NCI-H1417 (cell line): ENCODE results near the gene SORCS2.

Experiments used
- DNase-seq, 3 experiments: peaks; one replicate each; lab custom pipeline; 2025; lab: John Stamatoyannopoulos, UW

SORCS2 gene

DNA sequence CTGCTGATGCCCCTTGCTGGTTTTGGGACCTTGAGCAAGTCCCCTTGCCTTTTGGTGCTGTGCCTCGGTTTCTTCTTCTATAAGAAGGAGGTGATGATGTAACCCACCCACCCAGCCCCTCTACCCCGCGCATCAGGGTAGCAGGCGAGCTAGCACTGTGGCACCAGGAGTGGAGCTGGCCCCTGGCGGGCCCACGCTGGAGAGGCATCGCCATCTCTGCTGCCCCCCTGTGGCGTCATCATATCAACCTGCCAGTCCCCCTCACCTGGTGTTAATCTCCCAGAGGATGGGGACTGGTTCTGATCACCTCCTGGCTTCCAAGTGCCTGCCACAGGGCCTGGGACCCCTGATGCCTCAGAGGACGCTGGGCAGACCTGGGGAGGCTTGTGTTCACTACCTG lies 6.3 kb upstream of the SORCS2 start:
- peak; percentile 14 to 22 (median 19) for DNase-seq

DNA sequence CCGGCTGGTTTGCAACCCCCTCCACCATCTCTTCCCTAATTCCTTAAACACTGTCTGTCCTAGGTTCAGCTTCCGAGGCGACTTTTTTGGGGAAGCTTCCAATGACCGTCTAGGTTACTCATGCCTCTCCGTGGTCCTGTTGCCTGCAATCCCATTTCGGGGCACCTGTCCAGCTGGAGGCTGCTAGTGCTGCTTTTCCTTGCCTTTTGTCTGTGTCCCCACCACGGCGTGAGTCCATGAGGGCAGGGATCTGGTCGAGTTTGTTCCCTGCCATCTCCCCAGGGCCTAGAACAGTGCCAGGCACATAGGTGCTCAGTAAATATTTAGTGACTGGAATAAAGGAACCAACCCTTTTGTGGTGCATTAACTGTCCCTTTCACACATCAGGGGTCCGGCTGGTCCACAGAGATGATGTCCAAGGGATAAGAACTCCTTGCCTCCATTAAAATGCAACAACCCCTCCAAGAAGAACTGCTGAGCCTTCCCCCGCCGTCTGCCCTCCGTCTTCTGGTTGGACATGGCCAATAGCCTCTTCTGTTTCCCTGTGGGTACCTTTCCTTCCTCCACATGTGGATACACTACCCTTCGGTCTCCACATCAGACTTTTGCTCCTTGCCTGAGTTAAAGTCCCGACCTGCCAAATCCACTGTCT lies 5.7 kb upstream of the SORCS2 start:
- no peak for DNase-seq

DNA sequence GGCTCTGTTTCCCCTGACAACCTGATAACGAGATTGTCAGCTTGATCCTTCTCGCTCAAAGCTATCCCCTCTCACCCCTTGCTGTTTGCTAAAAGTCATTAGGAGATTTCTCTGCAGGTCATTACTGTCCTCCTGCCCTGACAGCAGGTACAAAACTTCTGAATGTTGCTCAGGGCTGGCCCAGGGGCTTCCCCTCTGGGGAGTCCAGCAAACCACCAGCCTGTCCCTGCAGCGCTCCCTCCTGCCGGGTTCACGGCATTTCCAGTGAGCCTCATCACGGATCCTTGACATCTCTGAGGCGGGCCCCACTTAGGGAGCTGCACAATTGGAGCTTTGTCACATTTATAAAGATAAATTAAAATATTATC lies 5.2 kb upstream of the SORCS2 start:
- no peak for DNase-seq

- no peak for DNase-seq
These were observed 4.6 kb upstream of the SORCS2 start for GRCh38 chr4:7187691-7188090.

DNA sequence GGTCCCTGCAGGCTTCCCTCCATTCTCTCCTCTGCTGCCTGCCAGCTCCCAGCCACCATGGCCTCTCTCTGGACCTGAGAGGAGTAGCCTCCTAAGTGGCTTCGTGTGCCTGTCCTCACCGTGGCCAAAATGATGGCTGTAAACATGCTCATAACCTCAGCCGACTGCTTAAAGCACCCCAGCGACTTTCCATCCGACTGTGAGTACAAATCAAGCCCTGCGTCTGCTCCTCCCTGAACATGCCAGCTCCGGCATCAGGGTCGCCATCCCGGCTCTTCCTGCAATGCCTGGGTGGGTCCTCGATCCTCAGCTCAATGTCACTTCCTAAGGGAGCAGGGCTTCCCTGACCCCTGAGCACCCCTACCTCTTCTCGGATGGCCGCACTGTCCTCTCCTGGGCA lies 3.3 kb upstream of the SORCS2 start:
- DNase-seq, result no peak

GRCh38 chr4:7189475-7190277 lies 2.7 kb upstream of the SORCS2 start:
- DNase-seq, result peak; percentile 16 to 61 (median 36)

DNA sequence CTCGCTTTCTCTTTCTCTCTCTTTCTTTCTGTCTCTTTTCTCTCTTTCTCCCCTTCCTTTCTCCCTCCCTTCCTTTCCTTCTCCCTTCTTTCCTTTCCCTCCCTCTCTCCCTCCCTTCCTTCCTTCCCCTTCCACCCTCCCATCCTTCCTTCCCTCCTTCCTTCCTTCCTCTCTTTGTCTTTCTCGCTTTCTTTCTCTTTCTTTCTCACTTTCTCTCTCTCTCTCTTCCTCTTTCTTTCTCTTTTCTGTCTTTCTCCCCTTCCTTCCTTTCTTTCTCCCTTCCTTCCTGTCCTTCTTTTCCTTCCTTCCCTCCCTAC lies 2.1 kb upstream of the SORCS2 start:
- no peak for DNase-seq

DNA sequence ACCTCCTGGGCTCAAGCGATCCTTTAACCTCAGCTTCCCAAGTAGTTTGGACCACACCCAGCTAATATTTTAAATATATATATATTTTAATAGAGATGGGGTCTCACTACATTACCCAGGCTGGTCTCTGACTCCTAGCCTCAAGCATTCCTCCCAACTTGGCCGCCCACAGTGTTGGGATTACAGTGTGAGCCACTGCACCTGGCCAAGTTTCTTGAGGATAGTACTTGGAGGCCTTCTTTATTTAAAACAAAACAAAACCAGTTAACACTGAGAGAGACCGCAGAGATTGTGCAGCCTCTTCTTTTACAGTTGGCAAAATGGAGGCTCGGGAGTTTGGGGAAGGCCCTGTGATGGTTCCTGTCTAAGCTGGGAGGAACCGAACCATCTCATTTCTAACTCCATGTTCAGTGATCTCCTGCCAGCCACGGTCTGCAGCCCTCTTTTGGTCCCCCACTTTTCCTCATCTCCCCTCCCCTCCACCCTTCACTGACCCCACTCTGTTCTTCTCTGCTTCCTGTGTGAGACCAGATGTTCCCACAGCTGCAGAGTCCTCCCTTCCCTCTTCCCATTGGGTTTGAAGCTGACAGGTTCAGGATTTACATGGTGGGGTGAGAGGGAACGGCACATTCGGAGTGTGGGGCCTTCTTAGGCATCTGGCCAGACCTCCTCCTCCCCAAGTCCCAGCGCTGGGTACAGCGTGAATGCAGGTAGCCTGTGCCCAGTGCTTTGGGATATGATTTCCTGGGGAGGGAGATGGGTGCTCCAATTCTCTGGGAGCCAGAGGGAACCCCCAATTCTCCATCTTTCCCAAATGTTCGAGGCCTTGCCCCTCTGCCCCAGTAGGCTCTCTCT lies 1.4 kb upstream of the SORCS2 start:
- DNase-seq, result no peak

- no peak for DNase-seq
These were observed 639 bp upstream of the SORCS2 start for GRCh38 chr4:7191546-7192251.

GRCh38 chr4:7193030-7193958 lies 956 bp downstream of the SORCS2 start:
- DNase-seq, result peak; percentile 54 to 62 (median 60)

GRCh38 chr4:7194251-7195140 lies 2.2 kb downstream of the SORCS2 start:
- DNase-seq, result peak; percentile 12 to 87 (median 41)

DNA sequence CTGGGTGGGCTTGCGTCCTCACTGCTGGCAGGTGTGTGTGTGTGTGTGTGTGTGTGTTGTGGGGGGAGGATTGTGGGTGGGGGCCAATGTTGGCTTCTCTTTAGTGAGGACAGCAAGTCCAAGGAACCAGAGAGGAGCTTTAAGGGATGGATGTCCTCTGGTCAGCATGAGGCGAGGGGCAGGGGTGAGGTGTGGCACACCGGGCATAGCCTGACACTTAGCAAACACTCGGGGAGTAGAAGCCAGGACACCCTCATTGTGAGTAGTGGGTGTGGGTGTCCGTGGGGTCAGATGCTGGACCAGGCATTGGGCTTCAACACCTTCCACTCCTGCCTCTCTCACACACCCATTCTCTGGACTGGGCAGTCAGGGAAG lies 2.8 kb downstream of the SORCS2 start:
- DNase-seq, result no peak

DNA sequence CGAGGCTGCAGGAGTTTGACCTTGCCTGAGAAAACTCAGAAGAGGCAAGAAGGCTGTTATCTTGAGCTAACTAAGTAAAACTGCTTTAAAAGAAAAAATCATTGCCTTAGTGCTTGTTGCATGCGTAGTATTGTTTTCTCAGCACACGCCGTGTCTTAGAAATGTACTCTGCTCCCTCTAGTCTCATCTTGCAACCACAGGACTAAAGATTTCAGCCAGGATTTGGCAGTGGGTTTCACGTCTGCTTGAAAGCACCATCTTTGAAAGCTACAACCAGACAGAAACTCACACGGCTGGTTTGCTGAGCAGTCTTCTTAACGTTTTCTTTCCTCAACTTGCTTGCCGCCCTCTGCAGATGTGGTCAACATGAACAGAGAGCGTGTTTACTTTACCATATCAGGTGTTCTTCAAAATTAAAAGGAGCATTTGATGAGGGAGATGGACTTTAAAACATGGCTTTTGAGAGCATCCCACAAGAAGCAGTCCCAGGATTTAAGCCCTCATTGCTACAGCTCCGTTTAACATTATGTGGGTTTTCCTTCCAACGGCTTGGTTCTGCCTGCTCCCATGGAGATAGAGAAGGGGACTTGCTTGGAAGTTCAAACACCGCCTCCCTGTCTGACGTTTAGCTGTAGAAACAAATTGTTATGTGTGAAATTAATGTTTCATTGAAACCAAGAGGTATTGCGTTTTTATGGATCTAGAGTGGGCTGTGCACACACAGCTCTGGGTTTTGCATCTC lies 3.4 kb downstream of the SORCS2 start:
- peak in 2 of 3 experiments; percentile 38 to 67 for DNase-seq

DNA sequence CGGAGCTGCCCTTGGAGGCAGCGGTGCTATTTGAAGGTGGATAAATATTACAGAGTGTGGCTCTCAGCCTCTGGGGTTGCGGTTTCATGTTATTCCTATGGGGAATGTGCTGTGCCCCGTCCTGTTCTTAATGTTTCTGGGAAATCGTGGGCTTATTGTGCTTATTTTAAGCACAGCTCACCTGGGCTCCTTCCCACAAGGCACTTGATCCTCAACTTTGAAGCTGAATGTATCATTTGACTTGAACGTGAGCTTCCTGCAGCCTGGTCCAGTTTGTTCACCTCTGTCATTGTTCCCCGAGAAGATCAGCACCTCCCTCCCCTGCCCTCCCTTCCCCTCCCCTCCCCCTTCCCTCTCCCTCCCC lies 3.9 kb downstream of the SORCS2 start:
- DNase-seq, result peak in 2 of 3 experiments; percentile 38 to 91

DNA sequence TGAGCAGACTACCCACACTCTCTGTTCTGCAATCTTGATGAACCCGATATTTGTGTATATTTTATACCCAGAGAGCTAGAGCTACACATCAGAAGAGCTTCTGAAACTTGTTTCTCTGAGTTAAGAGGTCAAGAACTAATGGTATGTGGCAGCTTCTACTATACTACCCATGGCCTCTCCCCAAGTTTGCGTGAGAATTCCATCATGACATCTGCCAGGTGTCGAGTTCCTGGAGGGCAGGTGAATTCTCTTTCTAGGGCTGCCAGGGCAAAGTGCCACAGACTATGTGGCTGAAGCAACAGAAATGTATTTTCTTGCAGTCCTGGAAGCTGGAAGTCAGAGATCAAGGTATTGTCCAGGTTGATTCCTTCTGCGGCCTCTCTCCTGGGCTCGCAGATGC lies 4.4 kb downstream of the SORCS2 start:
- peak in 1 of 3 experiments; percentile 20 for DNase-seq

GRCh38 chr4:7197910-7198309 lies 5.6 kb downstream of the SORCS2 start:
- peak in 1 of 3 experiments; percentile 32 for DNase-seq

GRCh38 chr4:7198440-7199128 lies 6.2 kb downstream of the SORCS2 start:
- no peak for DNase-seq

- no peak for DNase-seq
These were observed 6.9 kb downstream of the SORCS2 start for GRCh38 chr4:7199129-7199725.
